HepG2 (cell line): Measurements from ENCODE around the gene ACAT2.
"Not testable (repeated sequence)": the region's sequence is repeated elsewhere in the genome, so short reads cannot be mapped to it uniquely, and the experiment has no call there.

Experiments
- CTCF ChIP-seq: sonication (generic); formaldehyde crosslinking; IDR thresholded peaks from 2 replicates; pipeline ENCODE4 v1.5.0; 2020; ENCODE audit warnings: mild to moderate bottlenecking, missing genetic modification reagents, moderate library complexity
- EHMT2 ChIP-seq: fragments of 200-600 bp; sonication (generic); IDR thresholded peaks from 2 replicates; pipeline ENCODE4 v1.7.0; 2017; ENCODE audit warnings: antibody characterized with exemption, low read depth, low read length, borderline replicate concordance
- EP300 ChIP-seq, 3 experiments: sonication (generic) in 1 of 3; formaldehyde crosslinking in 1 of 3; IDR thresholded peaks; 2 replicates each; pipeline versions ENCODE4 v1.5.1 to v1.6.1; 2011 to 2020; ENCODE audit warnings: low read depth in 2 of 3, low read length in 2 of 3, borderline replicate concordance in 1 of 3, improper control_type of control experiment in 1 of 3, mild to moderate bottlenecking in 1 of 3, missing genetic modification reagents in 1 of 3, moderate library complexity in 1 of 3
- SMAD1 ChIP-seq: sonication (generic); formaldehyde crosslinking; IDR thresholded peaks from 2 replicates; pipeline ENCODE4 v1.4.0; 2020; ENCODE audit warnings: missing genetic modification reagents, low read depth, mild to moderate bottlenecking, borderline replicate concordance
- ZNF3 ChIP-seq: IDR thresholded peaks from 2 replicates; pipeline ENCODE4 v1.7.0; 2017; ENCODE audit warnings: inconsistent platforms
- ZNF629 ChIP-seq: sonication (generic); formaldehyde crosslinking; conservative IDR thresholded peaks from 2 replicates; pipeline ENCODE4 v1.5.0; 2020; ENCODE audit warnings: missing genetic modification reagents
- ZNF746 ChIP-seq: sonication (generic); formaldehyde crosslinking; IDR thresholded peaks from 2 replicates; pipeline ENCODE4 v1.8.0; 2022; ENCODE audit warnings: mild to moderate bottlenecking, missing genetic modification reagents
- TF ChIP-seq, protein P1 (sequence below): sonication (generic); formaldehyde crosslinking; conservative IDR thresholded peaks from 2 replicates; pipeline ENCODE4 v1.8.0; 2022; ENCODE audit warnings: mild to moderate bottlenecking, moderate library complexity, missing genetic modification reagents

GRCh38 chr6:159733395-159733794, 28.4 kb upstream of the ACAT2 start:
- not testable (repeated sequence) for TF ChIP-seq ZNF3 (CRISPR knock-in tag); ZNF746 (CRISPR knock-in tag); CTCF (CRISPR knock-in tag); EP300 (IDR thresholded peaks at IDR 0.05; ENCODE audit: low read depth in 2 of 2, low read length in 2 of 2); EP300 (CRISPR knock-in tag; IDR thresholded peaks at IDR 0.05; ENCODE audit: borderline replicate concordance); ZNF629; SMAD1; EHMT2
- TF ChIP-seq, protein P1, sequence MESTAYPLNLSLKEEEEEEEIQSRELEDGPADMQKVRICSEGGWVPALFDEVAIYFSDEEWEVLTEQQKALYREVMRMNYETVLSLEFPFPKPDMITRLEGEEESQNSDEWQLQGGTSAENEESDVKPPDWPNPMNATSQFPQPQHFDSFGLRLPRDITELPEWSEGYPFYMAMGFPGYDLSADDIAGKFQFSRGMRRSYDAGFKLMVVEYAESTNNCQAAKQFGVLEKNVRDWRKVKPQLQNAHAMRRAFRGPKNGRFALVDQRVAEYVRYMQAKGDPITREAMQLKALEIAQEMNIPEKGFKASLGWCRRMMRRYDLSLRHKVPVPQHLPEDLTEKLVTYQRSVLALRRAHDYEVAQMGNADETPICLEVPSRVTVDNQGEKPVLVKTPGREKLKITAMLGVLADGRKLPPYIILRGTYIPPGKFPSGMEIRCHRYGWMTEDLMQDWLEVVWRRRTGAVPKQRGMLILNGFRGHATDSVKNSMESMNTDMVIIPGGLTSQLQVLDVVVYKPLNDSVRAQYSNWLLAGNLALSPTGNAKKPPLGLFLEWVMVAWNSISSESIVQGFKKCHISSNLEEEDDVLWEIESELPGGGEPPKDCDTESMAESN (CRISPR knock-in tag) = not testable (repeated sequence)
